HepG2 (cell line): ENCODE data around the gene TP53. TPM values are rescaled to one million over a fixed set of nuclear protein-coding genes. Genes with fewer than 3 reads are reported as not detected.

ENCODE experiments used
- ATAC-seq: fragments of 200-7000 bp; cut with Tn5 transposase; 3 replicates; pipeline ENCODE4 v1.9.1; 2020; ENCODE audit warnings: mild to moderate bottlenecking, moderate library complexity
- BruUV-seq: library from RNA; stranded (reverse); fragments of 400-500 nt; replicated peaks from 2 replicates; lab custom pipeline; 2021; lab: Mats Ljungman, UMichigan
- CTCF ChIA-PET: fragments of 300-600 bp; formaldehyde crosslinking; extraction: SDS; loops from one replicate; lab custom pipeline; 2021; ENCODE audit warnings: low total read pairs, inconsistent platforms, low intra/inter-chr PET ratio; lab: Yijun Ruan, JAX
- POLR2A ChIA-PET: fragments of 350-600 bp; sonication (Branson Sonifier 250); formaldehyde crosslinking; loops from one replicate; lab custom pipeline; 2020; ENCODE audit warnings: antibody characterized with exemption, inconsistent platforms; lab: Yijun Ruan, JAX
- DNase-seq: peaks from one replicate; pipeline ENCODE4 v3.0.0-alpha.2; 2015; ENCODE audit warnings: low spot score
- FAIRE-seq: peaks from 3 replicates; lab custom pipeline; 2011; peaks lifted over from hg19 to GRCh38; lab: Jason Lieb, UNC
- H2AFZ ChIP-seq: one replicate; pipeline ENCODE4 v1.6.1; 2011; ENCODE audit warnings: low read length, inconsistent platforms
- H3K27ac ChIP-seq: fragments of 300-600 bp; 3 replicates; pipeline ENCODE4 v1.8.0; 2011; ENCODE audit warnings: mixed run types, mild to moderate bottlenecking, mixed read lengths, low read length, inconsistent platforms; ENCODE audit not compliant: insufficient read depth; ENCODE audit errors: extremely low read length
- H3K27me3 ChIP-seq, 2 experiments: fragments of 200-600 bp in 1 of 2; 2 replicates in 1 of 2; 3 replicates in 1 of 2; pipeline versions ENCODE4 v1.6.0 to v1.8.0; 2011; ENCODE audit warnings: low read length in 2 of 2, mild to moderate bottlenecking in 2 of 2, moderate library complexity in 2 of 2, inconsistent platforms in 1 of 2; ENCODE audit not compliant: insufficient read depth in 2 of 2, control insufficient read depth in 1 of 2
- H3K36me3 ChIP-seq, 2 experiments: fragments of 200-600 bp in 1 of 2; replicated peaks in 1 of 2; 2 replicates in 1 of 2; 3 replicates in 1 of 2; pipeline versions ENCODE4 v1.5.1 to v1.8.0; 2011; ENCODE audit warnings: low read length in 2 of 2, inconsistent platforms in 1 of 2; ENCODE audit not compliant: insufficient read depth in 2 of 2, control insufficient read depth in 1 of 2
- H3K4me1 ChIP-seq: 2 replicates; pipeline ENCODE4 v1.5.1; 2012; ENCODE audit warnings: low read length, inconsistent platforms; ENCODE audit not compliant: insufficient read depth
- H3K4me2 ChIP-seq: 2 replicates; pipeline ENCODE4 v1.6.0; 2011; ENCODE audit warnings: low read depth, low read length, inconsistent platforms
- H3K4me3 ChIP-seq, 3 experiments: fragments of 200-600 bp in 1 of 3; sonication (generic), shearing (Covaris generic) in 1 of 3; replicated peaks in 1 of 3; 2 replicates each; pipeline ENCODE4 v1.5.1; 2011 to 2016; ENCODE audit warnings: low read length in 3 of 3, inconsistent platforms in 2 of 3, low read depth in 2 of 3, mild to moderate bottlenecking in 2 of 3, control low read depth in 1 of 3, mixed read lengths in 1 of 3; ENCODE audit not compliant: insufficient read depth in 1 of 3
- H3K79me2 ChIP-seq: one replicate; pipeline ENCODE4 v1.6.1; 2011; ENCODE audit warnings: low read length, inconsistent platforms; ENCODE audit not compliant: insufficient read depth
- H3K9ac ChIP-seq: 2 replicates; pipeline ENCODE4 v1.6.0; 2011; ENCODE audit warnings: mild to moderate bottlenecking, low read depth, low read length, inconsistent platforms; ENCODE audit not compliant: insufficient read depth
- H3K9me3 ChIP-seq: 2 replicates; pipeline ENCODE4 v1.5.1; 2012; ENCODE audit warnings: mild to moderate bottlenecking, low read length
- H4K20me1 ChIP-seq: 2 replicates; pipeline ENCODE4 v1.6.0; 2011; ENCODE audit warnings: inconsistent platforms, mild to moderate bottlenecking, low read length, moderate library complexity; ENCODE audit not compliant: insufficient read depth
- PLSCR1 ChIP-seq: sonication (generic); formaldehyde crosslinking; IDR thresholded peaks from 2 replicates; pipeline ENCODE4 v1.5.0; 2020; ENCODE audit warnings: missing genetic modification reagents, mild to moderate bottlenecking, borderline replicate concordance
- TBL1XR1 ChIP-seq: fragments of 150-350 bp; IDR thresholded peaks from 2 replicates; pipeline ENCODE4 v1.6.1; 2014; ENCODE audit warnings: borderline replicate concordance, low read length; ENCODE audit not compliant: partially characterized antibody
- ZNF547 ChIP-seq: sonication (generic); formaldehyde crosslinking; IDR thresholded peaks from 2 replicates; pipeline ENCODE4 v1.5.1; 2020; ENCODE audit warnings: mild to moderate bottlenecking, missing genetic modification reagents
- ZNF558 ChIP-seq: sonication (generic); formaldehyde crosslinking; IDR thresholded peaks from 2 replicates; pipeline ENCODE4 v1.9.0; 2022; ENCODE audit warnings: mild to moderate bottlenecking, missing genetic modification reagents, borderline replicate concordance
- ZNF672 ChIP-seq: sonication (generic); formaldehyde crosslinking; IDR thresholded peaks from 2 replicates; pipeline ENCODE4 v1.8.1; 2022; ENCODE audit warnings: missing genetic modification reagents
- ZNF713 ChIP-seq: sonication (generic); formaldehyde crosslinking; IDR thresholded peaks from 2 replicates; pipeline ENCODE4 v1.4.0; 2020; ENCODE audit warnings: mild to moderate bottlenecking, missing genetic modification reagents
- WGBS: methylation state at CpG from one replicate; pipeline ENCODE4 v1.1.6; 2017; ENCODE audit warnings: low lambda C conversion rate; 5-methylcytosine and 5-hydroxymethylcytosine counted together
- in situ Hi-C: cut with HindIII; loops from 2 replicates; pipeline ENCODE4 v1.10.0; 2017; ENCODE audit warnings: low pct_unique_long_range_greater_than_20kb; ENCODE audit not compliant: extremely low pct_ligation_motif_present
- intact Hi-C: fragments of 100-400 bp; cut with micrococcal nuclease; formaldehyde crosslinking; loops from one replicate; pipeline ENCODE4 v1.10.0; 2022; ENCODE audit not compliant: unreplicated experiment
- polyA plus RNA-seq, 8 experiments: library from polyadenylated mRNA; depleted of rRNA in 3 of 8; stranded (reverse) in 7 of 8; unstranded in 1 of 8; fragments of >200 nt; fragmentation: Illumina TruSeq in 4 of 8; extraction: Trizol in 4 of 8; gene quantifications; 2 replicates each; pipeline versions ENCODE4 v1.2.1 to v1.2.3, GENCODE V29; 2011 to 2016; ENCODE audit warnings: low read depth in 4 of 8, missing spikeins in 1 of 8, mixed read lengths in 1 of 8; ENCODE audit not compliant: insufficient read depth in 1 of 8
- total RNA-seq, 5 experiments: library from RNA; depleted of rRNA; stranded (reverse); fragments of >200 nt; fragmentation: Illumina TruSeq; extraction: Trizol; gene quantifications; 2 replicates each; pipeline ENCODE4 v1.2.3, GENCODE V29; 2016; ENCODE audit warnings: low read depth in 1 of 5
- TF ChIP-seq, protein P1 (sequence below): sonication (generic); formaldehyde crosslinking; IDR thresholded peaks from 2 replicates; pipeline ENCODE4 v1.5.0; 2020; ENCODE audit warnings: missing genetic modification reagents

The TP53 gene
- total and polyA plus RNA-seq, 2 of the 13 experiments (the other 11 are each of a cell fraction or from before 2014, with no cell fraction given): 17.1 to 29.9 TPM

DNA sequence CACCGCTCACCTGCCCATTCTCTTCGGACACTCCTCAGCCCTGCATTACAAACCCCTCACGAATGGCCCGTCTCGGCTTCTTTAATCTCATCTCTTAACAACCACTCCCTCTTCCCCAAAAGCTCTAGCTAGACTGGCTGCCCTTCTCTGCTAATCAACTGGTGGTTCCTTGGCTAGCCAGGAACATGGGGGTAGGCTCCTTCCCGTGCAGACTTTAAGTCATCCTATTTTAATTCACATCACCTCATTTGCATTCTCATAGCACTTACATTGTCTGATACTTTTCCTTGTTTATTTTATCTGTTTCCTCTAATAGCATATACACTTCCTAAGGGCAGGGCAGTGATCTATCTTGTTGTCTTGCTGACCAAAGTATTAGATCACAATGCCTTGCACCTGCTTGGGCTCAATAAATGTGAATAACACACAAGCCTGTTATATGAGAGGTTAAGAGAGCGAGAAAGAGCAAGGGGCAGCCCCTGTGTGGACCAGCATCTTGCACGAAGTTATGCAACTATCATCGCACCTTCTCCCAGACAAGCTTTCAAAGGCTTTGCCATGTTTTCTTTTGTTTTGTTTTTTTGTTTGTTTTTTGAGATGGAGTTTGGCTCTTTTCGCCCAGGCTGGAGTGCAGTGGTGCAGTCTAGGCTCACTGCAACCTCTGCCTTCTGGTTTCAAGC is 9.8 kb downstream of the TP53 start (continued):
- no peak for TF ChIP-seq TBL1XR1
- TF ChIP-seq ZNF558 (CRISPR knock-in tag): no peak
- no peak for TF ChIP-seq ZNF547
- TF ChIP-seq ZNF672: no peak

GRCh38 chr17:7676533-7676932 is 10.8 kb downstream of the TP53 start:
- Histone ChIP-seq H3K9me3 (peaks cover 7% of the 10 kb centered on the region; the same call in 1 of the 2 replicates), H3K27me3 (no peaks in the 10 kb centered on the region; a peak in 1 of 5 replicates), H3K36me3 (peaks cover 17 to 24% of the 10 kb centered on the region in 2 experiments; a peak in 4 of 5 replicates), H2AFZ (no peak overlapping the region), H3K27ac (no peak overlapping the region), H3K4me3 (no peak overlapping the region), H3K79me2 (no peaks in the 10 kb centered on the region), H3K4me2 (no peak overlapping the region), H3K9ac (no peak overlapping the region), H3K4me1 (no peaks in the 10 kb centered on the region), H4K20me1 (no peaks in the 10 kb centered on the region)
- ChIA-PET POLR2A (interaction anchor here (0.5 to 1.8 kb wide), 3 partner anchors 11 to 229 kb away, joined by 3 to 5 read pairs (median 4); partner anchors contain the start of gene TP53), CTCF (no interaction called here)
- TF ChIP-seq, protein P1, sequence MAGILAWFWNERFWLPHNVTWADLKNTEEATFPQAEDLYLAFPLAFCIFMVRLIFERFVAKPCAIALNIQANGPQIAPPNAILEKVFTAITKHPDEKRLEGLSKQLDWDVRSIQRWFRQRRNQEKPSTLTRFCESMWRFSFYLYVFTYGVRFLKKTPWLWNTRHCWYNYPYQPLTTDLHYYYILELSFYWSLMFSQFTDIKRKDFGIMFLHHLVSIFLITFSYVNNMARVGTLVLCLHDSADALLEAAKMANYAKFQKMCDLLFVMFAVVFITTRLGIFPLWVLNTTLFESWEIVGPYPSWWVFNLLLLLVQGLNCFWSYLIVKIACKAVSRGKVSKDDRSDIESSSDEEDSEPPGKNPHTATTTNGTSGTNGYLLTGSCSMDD (CRISPR knock-in tag): no peak
- TF ChIP-seq ZNF713 (CRISPR knock-in tag) (no peak), PLSCR1 (CRISPR knock-in tag) (no peak)
- FAIRE-seq (no peak), DNase-seq (no peak), ATAC-seq (no peak)
- intact Hi-C loops (no loop called here), in situ Hi-C loops (no loop called here)
- WGBS: 92% methylated on average over 5 of the region's 5 CpGs
- no TSS peak for BruUV-seq
